Stimulated activated naive B cell treated with anti-CD40 and anti-IgM and Interleukin-4, amounts not matched to agents 10 μg/mL and 1 μg/mL and 100 μg/mL, for 72 hours (primary cell): ENCODE data around the gene SLC23A1.

Experiments
- ATAC-seq, 2 donors: fragments of 150-1000 bp; cut with Tn5 transposase; replicated peaks; 2 replicates each; pipeline ENCODE4 v1.10.0; 2021; ENCODE audit warnings: moderate library complexity in 1 of 2
- DNase-seq: peaks from one replicate; pipeline ENCODE4 v3.0.0; 2021
- H3K27ac Mint-ChIP-seq: one replicate; pipeline ENCODE4 v1.8.0; 2022; ENCODE audit warnings: mild to moderate bottlenecking, mixed read lengths
- H3K27me3 Mint-ChIP-seq, 2 donors: one replicate each; pipeline ENCODE4 v1.8.0; 2022; ENCODE audit warnings: mixed read lengths in 2 of 2
- H3K36me3 Mint-ChIP-seq, 2 donors: one replicate each; pipeline ENCODE4 v1.8.0; 2022; ENCODE audit warnings: mixed read lengths in 2 of 2, mild to moderate bottlenecking in 1 of 2
- H3K4me1 Mint-ChIP-seq, 2 donors: one replicate each; pipeline ENCODE4 v1.8.0; 2022; ENCODE audit warnings: mixed read lengths in 2 of 2, mild to moderate bottlenecking in 1 of 2
- H3K4me3 Mint-ChIP-seq, 2 donors: one replicate each; pipeline ENCODE4 v1.8.0; 2022; ENCODE audit warnings: mild to moderate bottlenecking in 2 of 2, mixed read lengths in 2 of 2, moderate library complexity in 1 of 2
- H3K9me3 Mint-ChIP-seq, 2 donors: one replicate each; pipeline ENCODE4 v1.8.0; 2022; ENCODE audit warnings: mixed read lengths in 2 of 2, mild to moderate bottlenecking in 1 of 2

Gene SLC23A1

GRCh38 chr5:139399501-139400121 is 16.5 kb upstream of the SLC23A1 start:
- peak in 1 of 2 donors; percentile 47 for ATAC-seq
- Mint-ChIP-seq H3K27ac (peak overlapping the region; percentile 93), H3K4me1 (peaks cover 38 to 52% of the 10 kb centered on the region in 2 donors), H3K4me3 (peak overlapping the region; percentile 8 to 40), H3K36me3 (peaks cover 24 to 27% of the 10 kb centered on the region in 2 donors), H3K27me3 (no peaks in the 10 kb centered on the region), H3K9me3 (peaks cover 0 to 1% of the 10 kb centered on the region in 2 donors)
- DNase-seq = no peak

- Mint-ChIP-seq H3K4me1 (peaks cover 28 to 50% of the 10 kb centered on the region in 2 donors), H3K27me3 (no peaks in the 10 kb centered on the region), H3K27ac (peak overlapping the region; percentile 42), H3K9me3 (no peaks in the 10 kb centered on the region), H3K36me3 (peaks cover 24 to 25% of the 10 kb centered on the region in 2 donors), H3K4me3 (no peak overlapping the region)
- ATAC-seq (no peak), DNase-seq (no peak)
Measured at GRCh38 chr5:139397921-139398320, 14.8 kb upstream of the SLC23A1 start.

GRCh38 chr5:139396691-139397090 is 13.6 kb upstream of the SLC23A1 start:
- peak overlapping the region; percentile 33 for H3K27ac Mint-ChIP-seq
- no peaks in the 10 kb centered on the region for H3K9me3 Mint-ChIP-seq
- H3K36me3 Mint-ChIP-seq = peaks cover 25 to 29% of the 10 kb centered on the region in 2 donors
- H3K4me3 Mint-ChIP-seq = no peak overlapping the region
- ATAC-seq = no peak
- DNase-seq = no peak
- peaks cover 30 to 48% of the 10 kb centered on the region in 2 donors for H3K4me1 Mint-ChIP-seq
- no peaks in the 10 kb centered on the region for H3K27me3 Mint-ChIP-seq

- no peaks in the 10 kb centered on the region for H3K27me3 Mint-ChIP-seq
- H3K4me1 Mint-ChIP-seq = peaks cover 36 to 55% of the 10 kb centered on the region in 2 donors
- peak overlapping the region; percentile 88 for H3K27ac Mint-ChIP-seq
- peaks cover 23 to 36% of the 10 kb centered on the region in 2 donors for H3K36me3 Mint-ChIP-seq
- ATAC-seq (no peak), DNase-seq (no peak)
- H3K9me3 Mint-ChIP-seq = no peaks in the 10 kb centered on the region
- H3K4me3 Mint-ChIP-seq = peak overlapping the region in 1 of 2 donors; percentile 70
Measured at GRCh38 chr5:139395844-139396640, 12.9 kb upstream of the SLC23A1 start.

GRCh38 chr5:139394654-139395566 is 11.8 kb upstream of the SLC23A1 start, which contains the start of gene PROB1:
Gene PROB1, minus strand, starts transcription at chr5:139395104. Its CDS starts 23 bp downstream, at chr5:139395081.
- no peak for ATAC-seq
- Mint-ChIP-seq H3K9me3 (no peaks in the 10 kb centered on the region), H3K4me3 (peak within 1 kb of the TSS; percentile 92 to 97), H3K36me3 (peaks cover 24 to 38% of the 10 kb centered on the region in 2 donors), H3K27ac (peak within 1 kb of the TSS; percentile 97), H3K4me1 (peaks cover 44 to 64% of the 10 kb centered on the region in 2 donors), H3K27me3 (no peaks in the 10 kb centered on the region)
- no peak for DNase-seq

- no peak for DNase-seq
- Mint-ChIP-seq H3K36me3 (peaks cover 24 to 40% of the 10 kb centered on the region in 2 donors), H3K27ac (peak overlapping the region; percentile 97), H3K4me3 (peak overlapping the region; percentile 92 to 97), H3K27me3 (no peaks in the 10 kb centered on the region), H3K9me3 (no peaks in the 10 kb centered on the region), H3K4me1 (peaks cover 44 to 64% of the 10 kb centered on the region in 2 donors)
- no peak for ATAC-seq
Measured at GRCh38 chr5:139394123-139394653, 11.1 kb upstream of the SLC23A1 start.

DNA sequence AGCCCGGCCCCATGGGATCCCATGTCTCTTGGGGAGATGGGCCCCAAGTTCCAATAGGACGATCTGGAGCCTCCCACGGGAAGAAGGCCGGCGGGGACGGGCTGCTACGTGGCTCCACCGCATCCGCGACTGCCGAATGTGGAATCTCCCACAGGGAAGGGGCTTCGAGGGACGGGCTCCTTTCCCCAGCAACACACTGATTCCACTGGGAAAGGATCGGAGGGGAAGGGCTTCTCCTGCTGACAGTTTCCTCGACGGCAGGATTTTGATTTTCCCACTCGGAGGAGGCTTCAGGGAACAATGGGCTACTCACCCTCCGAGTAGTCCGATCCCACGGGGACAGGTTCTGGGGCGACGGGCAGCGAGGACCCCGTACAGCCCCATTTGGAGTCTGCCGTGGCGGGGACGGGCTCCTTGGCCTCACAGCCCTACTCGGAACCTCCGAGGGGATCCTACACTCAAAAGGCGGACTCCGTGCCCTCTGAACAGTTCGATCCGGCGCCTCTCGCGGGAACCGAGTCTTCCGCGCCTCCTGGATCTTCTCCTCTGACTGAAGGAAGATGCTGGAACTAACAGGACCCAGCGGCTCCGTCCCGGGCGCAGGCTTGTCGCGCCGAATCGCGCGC is 10.5 kb upstream of the SLC23A1 start:
- DNase-seq (no peak), ATAC-seq (no peak)
- peak overlapping the region; percentile 97 for H3K27ac Mint-ChIP-seq
- H3K4me3 Mint-ChIP-seq = peak overlapping the region; percentile 92 to 97
- peaks cover 43 to 65% of the 10 kb centered on the region in 2 donors for H3K4me1 Mint-ChIP-seq
- no peaks in the 10 kb centered on the region for H3K27me3 Mint-ChIP-seq
- H3K36me3 Mint-ChIP-seq = peaks cover 24 to 42% of the 10 kb centered on the region in 2 donors
- H3K9me3 Mint-ChIP-seq = no peaks in the 10 kb centered on the region

DNA sequence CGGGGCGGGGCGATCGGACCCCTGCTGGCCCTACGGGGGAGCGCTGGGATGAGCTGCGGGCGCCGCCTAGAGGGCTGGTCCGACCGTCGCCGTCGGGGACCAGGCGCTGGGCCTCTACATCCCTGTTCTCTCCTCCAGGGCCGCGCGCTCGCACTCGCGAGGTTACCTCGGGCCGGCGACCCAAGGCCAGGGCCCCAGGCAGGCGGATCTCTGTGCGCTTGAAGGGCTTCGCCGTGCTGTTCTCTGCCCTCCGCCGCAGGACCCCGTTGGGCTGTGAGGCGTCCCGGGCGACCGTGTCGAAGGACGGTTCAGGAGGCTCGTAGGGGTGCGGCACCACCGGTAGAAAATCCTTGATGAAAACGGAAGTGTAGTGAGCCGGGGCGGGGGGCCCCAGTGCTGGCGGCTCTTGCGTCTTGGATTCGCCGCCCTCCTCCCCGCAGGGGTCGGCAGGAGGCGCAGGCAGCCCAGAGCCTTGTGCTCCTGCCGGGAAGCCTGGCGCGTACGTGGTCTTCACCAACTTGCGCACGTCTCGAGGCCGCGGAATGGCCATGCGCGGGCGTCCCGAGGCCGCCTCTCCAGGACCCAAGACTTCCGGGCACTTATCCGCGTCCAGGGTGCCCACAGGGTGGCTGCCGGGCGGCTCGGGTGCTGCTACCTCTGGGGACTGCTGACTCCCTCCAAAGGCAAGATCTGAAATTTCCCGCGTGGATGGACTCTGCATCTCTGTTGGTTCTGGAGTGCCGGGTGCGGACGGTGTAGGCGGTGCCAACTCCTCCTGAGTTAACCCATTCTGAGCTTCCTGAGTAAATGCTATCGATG is 9.8 kb upstream of the SLC23A1 start:
- Mint-ChIP-seq H3K27me3 (no peaks in the 10 kb centered on the region), H3K4me3 (peak overlapping the region; percentile 92 to 97), H3K27ac (peak overlapping the region; percentile 97), H3K36me3 (peaks cover 29 to 49% of the 10 kb centered on the region in 2 donors), H3K4me1 (peaks cover 49 to 73% of the 10 kb centered on the region in 2 donors), H3K9me3 (no peaks in the 10 kb centered on the region)
- DNase-seq = peak; percentile 85
- ATAC-seq = peak; percentile 69 to 71

GRCh38 chr5:139392324-139392677 is 9.2 kb upstream of the SLC23A1 start:
- Mint-ChIP-seq H3K36me3 (peaks cover 28 to 53% of the 10 kb centered on the region in 2 donors), H3K27ac (peak overlapping the region; percentile 97), H3K27me3 (no peaks in the 10 kb centered on the region), H3K4me3 (peak overlapping the region; percentile 92 to 97), H3K4me1 (peaks cover 52 to 75% of the 10 kb centered on the region in 2 donors), H3K9me3 (no peaks in the 10 kb centered on the region)
- DNase-seq (no peak), ATAC-seq (peak in 1 of 2 donors; percentile 26)

DNA sequence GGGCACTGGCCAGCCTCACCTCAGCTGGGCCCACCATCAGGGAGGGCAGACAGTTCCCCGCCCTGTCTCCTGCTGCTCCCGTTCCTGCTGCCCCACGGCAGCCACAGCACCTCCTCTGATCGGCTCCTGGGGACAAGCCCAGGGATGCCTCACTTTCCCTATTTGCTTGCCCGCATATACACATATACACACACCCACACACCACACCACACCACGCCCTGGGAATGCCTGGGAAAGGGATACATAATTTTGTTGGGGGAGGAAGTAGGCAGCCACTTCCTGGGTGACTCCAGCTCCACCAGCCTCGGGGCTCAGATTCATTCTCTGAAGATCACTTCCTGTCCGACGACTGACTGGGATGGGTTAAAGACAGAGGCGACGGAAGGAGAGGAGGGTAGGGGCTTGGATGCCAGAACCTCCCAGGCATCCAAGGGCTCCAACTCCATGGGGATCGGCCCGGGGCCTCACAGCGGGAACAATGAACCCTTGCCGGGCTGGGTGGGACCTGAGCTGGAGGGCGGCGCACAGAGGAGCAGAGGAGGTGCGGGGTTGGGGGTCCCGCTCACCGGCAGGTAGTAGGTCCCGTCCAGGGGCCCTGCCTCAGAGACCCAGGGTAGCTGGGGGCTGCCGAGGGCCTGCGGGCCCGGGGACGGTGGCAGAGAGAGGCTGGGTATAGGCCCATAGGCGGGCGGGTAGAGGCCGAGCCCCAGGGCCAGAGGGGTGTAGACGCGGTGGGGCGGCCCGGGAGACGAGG is 8.7 kb upstream of the SLC23A1 start:
- ATAC-seq (peak; percentile 7 to 10), DNase-seq (no peak)
- Mint-ChIP-seq H3K4me1 (peaks cover 52 to 75% of the 10 kb centered on the region in 2 donors), H3K27me3 (no peaks in the 10 kb centered on the region), H3K27ac (peak overlapping the region; percentile 97), H3K9me3 (no peaks in the 10 kb centered on the region), H3K36me3 (peaks cover 25 to 50% of the 10 kb centered on the region in 2 donors), H3K4me3 (peak overlapping the region; percentile 92 to 97)

GRCh38 chr5:139390639-139391569 is 7.8 kb upstream of the SLC23A1 start:
- Mint-ChIP-seq H3K4me3 (peak overlapping the region; percentile 92 to 97), H3K9me3 (no peaks in the 10 kb centered on the region), H3K27ac (peak overlapping the region; percentile 97), H3K27me3 (no peaks in the 10 kb centered on the region), H3K4me1 (peaks cover 53 to 79% of the 10 kb centered on the region in 2 donors), H3K36me3 (peaks cover 20 to 46% of the 10 kb centered on the region in 2 donors)
- ATAC-seq (no peak), DNase-seq (no peak)
